H1 (cell line): ENCODE results near the gene SLC10A2. TPM values are rescaled to one million over a fixed set of nuclear protein-coding genes. Genes with fewer than 3 reads are reported as not detected.

ENCODE experiments used
- CTCF ChIA-PET: fragments of 300-600 bp; sonication (Branson Sonifier 250); formaldehyde crosslinking; loops from one replicate; lab custom pipeline; 2021; ENCODE audit not compliant: partially characterized antibody; lab: Charles Lee
- POLR2A ChIA-PET: fragments of 300-600 bp; sonication (Branson Sonifier 250); formaldehyde crosslinking; loops from one replicate; lab custom pipeline; 2021; ENCODE audit warnings: inconsistent platforms; ENCODE audit not compliant: partially characterized antibody; lab: Charles Lee
- DNase-seq, 2 experiments: peaks; one replicate each; pipeline versions ENCODE4 v3.0.0 to v3.0.0-alpha.2; 2010 to 2022; ENCODE audit warnings: low spot score in 2 of 2, low read depth in 1 of 2, mixed read lengths in 1 of 2
- FAIRE-seq: peaks from 2 replicates; lab custom pipeline; 2011; peaks lifted over from hg19 to GRCh38; lab: Jason Lieb, UNC
- H2AFZ ChIP-seq: 2 replicates; pipeline ENCODE4 v1.8.1; 2012; ENCODE audit warnings: low read length, inconsistent platforms
- H2AK5ac ChIP-seq: 2 replicates; pipeline ENCODE4 v1.6.1; 2013; ENCODE audit warnings: low read depth, low read length
- H2BK120ac ChIP-seq: replicated peaks from 2 replicates; pipeline ENCODE3; 2013; ENCODE audit warnings: low read depth, low read length, inconsistent platforms
- H2BK12ac ChIP-seq: 2 replicates; pipeline ENCODE4 v1.6.1; 2013; ENCODE audit warnings: low read depth, low read length
- H2BK15ac ChIP-seq: 2 replicates; pipeline ENCODE4 v1.6.1; 2013; ENCODE audit warnings: low read length
- H2BK20ac ChIP-seq: 2 replicates; pipeline ENCODE4 v1.6.1; 2013; ENCODE audit warnings: low read length
- H2BK5ac ChIP-seq: 2 replicates; pipeline ENCODE4 v1.6.1; 2013; ENCODE audit warnings: low read depth, low read length
- H3K14ac ChIP-seq: 2 replicates; pipeline ENCODE4 v1.6.1; 2013; ENCODE audit warnings: inconsistent platforms; ENCODE audit not compliant: insufficient read length
- H3K18ac ChIP-seq: 2 replicates; pipeline ENCODE4 v1.6.1; 2013; ENCODE audit warnings: low read length; ENCODE audit errors: extremely low read depth
- H3K23ac ChIP-seq: 2 replicates; pipeline ENCODE4 v1.6.1; 2013; ENCODE audit warnings: inconsistent platforms; ENCODE audit not compliant: insufficient read length
- H3K23me2 ChIP-seq: 2 replicates; pipeline ENCODE4 v1.6.1; 2013; ENCODE audit warnings: low read depth, low read length
- H3K27ac ChIP-seq: 2 replicates; pipeline ENCODE4 v1.6.1; 2011; ENCODE audit warnings: low read depth, low read length, inconsistent platforms
- H3K27me3 ChIP-seq, 4 experiments: replicated peaks in 1 of 4; 1 replicate in 1 of 4; 2 replicates in 3 of 4; pipeline versions ENCODE4 v1.6.1 to v1.8.1; 2011 to 2013; ENCODE audit warnings: low read length in 3 of 4, mild to moderate bottlenecking in 3 of 4, inconsistent platforms in 2 of 4, mixed read lengths in 2 of 4, moderate library complexity in 1 of 4; ENCODE audit not compliant: control insufficient read depth in 3 of 4, insufficient read depth in 3 of 4; ENCODE audit errors: extremely low read depth in 1 of 4
- H3K36me3 ChIP-seq, 4 experiments: 2 replicates each; pipeline versions ENCODE4 v1.6.1 to v1.8.1; 2011 to 2013; ENCODE audit warnings: mild to moderate bottlenecking in 4 of 4, low read length in 3 of 4, moderate library complexity in 2 of 4, control low read depth in 1 of 4, inconsistent platforms in 1 of 4; ENCODE audit not compliant: insufficient read depth in 4 of 4, control insufficient read depth in 2 of 4
- H3K4ac ChIP-seq: replicated peaks from 2 replicates; pipeline ENCODE3; 2013; ENCODE audit warnings: low read length, low read depth, mixed read lengths, inconsistent platforms; ENCODE audit not compliant: insufficient read length
- H3K4me1 ChIP-seq, 4 experiments: replicated peaks in 1 of 4; 1 replicate in 1 of 4; 2 replicates in 3 of 4; pipeline versions ENCODE4 v1.6.1 to v1.8.1; 2011 to 2013; ENCODE audit warnings: low read length in 3 of 4, inconsistent platforms in 2 of 4, mixed read lengths in 1 of 4; ENCODE audit not compliant: insufficient read depth in 4 of 4, control insufficient read depth in 3 of 4
- H3K4me2 ChIP-seq, 2 experiments: 2 replicates each; pipeline versions ENCODE4 v1.6.1 to v1.8.1; 2011 to 2013; ENCODE audit warnings: low read depth in 2 of 2, low read length in 2 of 2, control low read depth in 1 of 2, inconsistent platforms in 1 of 2, mild to moderate bottlenecking in 1 of 2; ENCODE audit not compliant: insufficient read depth in 1 of 2
- H3K4me3 ChIP-seq, 4 experiments: fragments of 200-600, 300-600 bp in 1 of 4; sonication (generic), shearing (Covaris generic), sonication (Bioruptor Twin) in 1 of 4; 2 replicates each; pipeline versions ENCODE4 v1.5.1 to v1.8.1; 2011 to 2016; ENCODE audit warnings: low read length in 4 of 4, low read depth in 3 of 4, control low read depth in 2 of 4, inconsistent platforms in 2 of 4, mild to moderate bottlenecking in 2 of 4, mixed read lengths in 1 of 4, moderate library complexity in 1 of 4; ENCODE audit not compliant: insufficient read depth in 2 of 4; ENCODE audit errors: extremely low read depth in 1 of 4
- H3K56ac ChIP-seq: replicated peaks from 2 replicates; pipeline ENCODE3; 2013; ENCODE audit warnings: low read depth, mild to moderate bottlenecking, mixed read lengths, low read length, inconsistent platforms; ENCODE audit not compliant: insufficient read length
- H3K79me1 ChIP-seq: 2 replicates; pipeline ENCODE4 v1.6.1; 2013; ENCODE audit warnings: low read depth, low read length, control low read depth
- H3K79me2 ChIP-seq, 2 experiments: 2 replicates each; pipeline versions ENCODE4 v1.6.1 to v1.8.1; 2012 to 2013; ENCODE audit warnings: low read length in 2 of 2, mild to moderate bottlenecking in 2 of 2, inconsistent platforms in 1 of 2; ENCODE audit not compliant: insufficient read depth in 2 of 2, control insufficient read depth in 1 of 2
- H3K9ac ChIP-seq, 4 experiments: replicated peaks in 1 of 4; 1 replicate in 1 of 4; 2 replicates in 3 of 4; pipeline versions ENCODE4 v1.6.1 to v1.8.1; 2011 to 2013; ENCODE audit warnings: low read depth in 3 of 4, low read length in 3 of 4, control low read depth in 2 of 4, mild to moderate bottlenecking in 2 of 4, moderate library complexity in 2 of 4, inconsistent platforms in 1 of 4; ENCODE audit errors: extremely low read depth in 1 of 4
- H3K9me3 ChIP-seq, 2 experiments: 2 replicates each; pipeline versions ENCODE4 v1.6.1 to v1.8.1; 2012 to 2013; ENCODE audit warnings: mild to moderate bottlenecking in 2 of 2, moderate library complexity in 2 of 2, control low read depth in 1 of 2, inconsistent platforms in 1 of 2, low read depth in 1 of 2, low read length in 1 of 2, mixed read lengths in 1 of 2; ENCODE audit not compliant: insufficient read depth in 2 of 2
- H4K20me1 ChIP-seq, 2 experiments: replicated peaks in 1 of 2; 2 replicates each; pipeline versions ENCODE3 to v1.8.1; 2011 to 2013; ENCODE audit warnings: inconsistent platforms in 2 of 2, low read length in 2 of 2, mild to moderate bottlenecking in 1 of 2; ENCODE audit not compliant: insufficient read depth in 2 of 2, control insufficient read depth in 1 of 2
- H4K5ac ChIP-seq: 2 replicates; pipeline ENCODE4 v1.6.1; 2013; ENCODE audit warnings: low read length, low read depth, mixed read lengths, inconsistent platforms; ENCODE audit not compliant: insufficient read length
- H4K8ac ChIP-seq: 2 replicates; pipeline ENCODE4 v1.8.0; 2013; ENCODE audit warnings: mild to moderate bottlenecking, moderate library complexity, low read length, inconsistent platforms; ENCODE audit not compliant: insufficient read depth; ENCODE audit errors: extremely low read depth
- H4K91ac ChIP-seq: replicated peaks from 2 replicates; pipeline ENCODE3; 2013; ENCODE audit warnings: low read length, mixed read lengths, inconsistent platforms; ENCODE audit not compliant: insufficient read length
- BCL11A ChIP-seq, 2 experiments: IDR thresholded peaks; one replicate each; pipeline ENCODE4 v1.6.1; 2011; ENCODE audit warnings: low read depth in 2 of 2, low read length in 2 of 2, mild to moderate bottlenecking in 2 of 2
- CBX5 ChIP-seq: fragments of 300-800, 300-1000 bp; sonication (generic); IDR thresholded peaks from 2 replicates; pipeline ENCODE4 v1.7.1; 2016; ENCODE audit warnings: antibody characterized with exemption, low read length, low read depth
- CEBPB ChIP-seq: IDR thresholded peaks from 2 replicates; pipeline ENCODE4 v1.6.1; 2012; ENCODE audit warnings: low read depth, low read length
- CHD1 ChIP-seq: IDR thresholded peaks from 2 replicates; pipeline ENCODE4 v1.6.1; 2012; ENCODE audit warnings: low read depth, low read length, improper control_type of control experiment
- GTF2F1 ChIP-seq: IDR thresholded peaks from 2 replicates; pipeline ENCODE4 v1.6.1; 2012; ENCODE audit warnings: low read depth, low read length, improper control_type of control experiment, borderline replicate concordance
- HDAC6 ChIP-seq: IDR thresholded peaks from one replicate; pipeline ENCODE4 v1.7.1; 2012; ENCODE audit warnings: low read depth, mild to moderate bottlenecking, inconsistent platforms, low read length, moderate library complexity
- JUN ChIP-seq: IDR thresholded peaks from 2 replicates; pipeline ENCODE4 v1.6.1; 2011; ENCODE audit warnings: low read depth, mild to moderate bottlenecking, improper control_type of control experiment, low read length
- MAFK ChIP-seq: IDR thresholded peaks from 2 replicates; pipeline ENCODE4 v1.6.1; 2012; ENCODE audit warnings: low read depth, mild to moderate bottlenecking, improper control_type of control experiment, low read length
- NRF1 ChIP-seq: IDR thresholded peaks from 2 replicates; pipeline ENCODE4 v1.6.1; 2011; ENCODE audit warnings: mild to moderate bottlenecking, low read depth, low read length, improper control_type of control experiment
- PHF8 ChIP-seq: fragments of 200-600 bp; sonication (generic); conservative IDR thresholded peaks from 2 replicates; pipeline ENCODE4 v1.7.1; 2012; ENCODE audit warnings: low read depth, mild to moderate bottlenecking, inconsistent platforms, low read length, moderate library complexity
- RBBP5 ChIP-seq: IDR thresholded peaks from 2 replicates; pipeline ENCODE4 v1.7.1; 2012; ENCODE audit warnings: low read depth, mild to moderate bottlenecking, inconsistent platforms, low read length, moderate library complexity, borderline replicate concordance
- SIX5 ChIP-seq: IDR thresholded peaks from 2 replicates; pipeline ENCODE4 v1.6.1; 2011; ENCODE audit warnings: mild to moderate bottlenecking, low read depth, low read length
- SP2 ChIP-seq: IDR thresholded peaks from 2 replicates; pipeline ENCODE4 v1.6.1; 2012; ENCODE audit warnings: mild to moderate bottlenecking, low read length, inconsistent platforms
- TAF7 ChIP-seq: optimal IDR thresholded peaks from 2 replicates; pipeline ENCODE3; 2011; ENCODE audit warnings: low read depth, mild to moderate bottlenecking, inconsistent platforms, low read length, moderate library complexity, borderline replicate concordance
- YY1 ChIP-seq: IDR thresholded peaks from 2 replicates; pipeline ENCODE4 v1.6.1; 2011; ENCODE audit warnings: low read depth, mild to moderate bottlenecking, low read length
- WGBS, 2 experiments: shearing (Covaris generic) in 1 of 2; methylation state at CpG; one replicate each; pipeline versions ENCODE4 v1.1.6 to v1.1.7; 2013 to 2015; ENCODE audit warnings: low lambda C conversion rate in 2 of 2, mixed read lengths in 2 of 2, inconsistent platforms in 1 of 2, low coverage in 1 of 2, missing lambda C conversion rate in 1 of 2; ENCODE audit not compliant: insufficient replicate concordance in 2 of 2, insufficient coverage in 1 of 2, insufficient read length in 1 of 2; ENCODE audit errors: extremely low coverage in 1 of 2, missing lambda C conversion rate in 1 of 2; 5-methylcytosine and 5-hydroxymethylcytosine counted together
- polyA plus RNA-seq, 7 experiments: library from polyadenylated mRNA; depleted of rRNA in 3 of 7; stranded (reverse) in 5 of 7; unstranded in 2 of 7; fragments of >200 nt in 5 of 7; fragments of 200-250 nt in 2 of 7; gene quantifications; 1 replicate in 5 of 7; 2 replicates in 1 of 7; 4 replicates in 1 of 7; pipeline versions ENCODE4 v1.2.1 to v1.2.3, GENCODE V29; 2011 to 2013; ENCODE audit warnings: missing spikeins in 2 of 7, mixed read lengths in 2 of 7
- total RNA-seq: library from RNA; stranded (reverse); fragmentation: NEBNext Ultra II Directional; extraction: Animal tissue kit (Norgen Biotek cat#: 25700); gene quantifications from 2 replicates; pipeline ENCODE4 v1.2.1, GENCODE V29; 2021
- TF ChIP-seq, protein P1 (sequence below): IDR thresholded peaks from 2 replicates; pipeline ENCODE4 v1.6.1; 2011; ENCODE audit warnings: low read depth, mild to moderate bottlenecking, low read length; ENCODE audit not compliant: insufficient read depth

The SLC10A2 gene
- total and polyA plus RNA-seq, 2 of the 8 experiments (the other 6 are each of a cell fraction or from before 2014, with no cell fraction given) = not detected

DNA sequence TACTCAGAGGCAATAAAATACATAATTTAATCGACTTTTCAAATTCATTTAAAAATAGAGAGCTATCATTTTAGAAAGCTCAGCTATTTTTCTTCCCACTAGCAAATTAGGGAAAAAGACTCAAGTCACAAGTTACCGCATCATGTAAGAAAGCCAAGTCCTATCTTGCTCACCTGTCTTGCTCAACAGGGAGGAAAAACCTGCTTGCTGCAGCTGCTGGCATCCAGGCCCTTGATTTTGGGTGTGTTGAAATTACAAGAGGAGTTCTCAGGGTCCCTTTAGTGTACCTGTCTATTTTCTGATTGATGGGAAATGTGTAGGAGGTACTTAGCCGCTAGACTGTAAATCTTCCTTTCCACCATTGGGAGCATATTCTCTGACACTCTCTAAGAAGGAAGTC lies 22.2 kb downstream of the SLC10A2 start:
- Histone ChIP-seq H2AK5ac (no peak overlapping the region), H3K79me2 (no peaks in the 10 kb centered on the region), H2BK12ac (no peak overlapping the region), H2AFZ (no peak overlapping the region), H2BK15ac (no peak overlapping the region), H2BK20ac (no peak overlapping the region), H3K4ac (no peak overlapping the region), H3K23me2 (no peaks in the 10 kb centered on the region), H2BK5ac (no peak overlapping the region), H3K4me1 (no peaks in the 10 kb centered on the region), H3K27me3 (no peaks in the 10 kb centered on the region), H3K36me3 (no peaks in the 10 kb centered on the region), H3K4me3 (no peak overlapping the region), H2BK120ac (no peak overlapping the region), H3K9ac (no peak overlapping the region), H4K20me1 (no peaks in the 10 kb centered on the region), H3K27ac (no peak overlapping the region), H4K5ac (no peak overlapping the region), H3K9me3 (no peaks in the 10 kb centered on the region), H3K4me2 (no peak overlapping the region), H3K23ac (no peak overlapping the region), H4K91ac (no peak overlapping the region), H3K14ac (no peak overlapping the region), H3K79me1 (no peaks in the 10 kb centered on the region), H4K8ac (no peak overlapping the region), H3K56ac (no peak overlapping the region), H3K18ac (no peak overlapping the region)
- POLR2A ChIA-PET = no interaction called here
- CTCF ChIA-PET = interaction anchor here (3.0 kb wide), 1 partner anchor 11 kb away, joined by 12 read pairs; no protein-coding TSS in a partner anchor
- WGBS, 2 experiments = 85% methylated on average over 3 of the region's 3 CpGs; no CpG with 5 or more reads in 1 of the 2 experiments
- DNase-seq (no peak), FAIRE-seq (no peak)
- no peak for TF ChIP-seq SIX5
- TF ChIP-seq JUN = no peak
- TF ChIP-seq TAF7 = no peak
- TF ChIP-seq YY1 = no peak
- TF ChIP-seq MAFK = no peak
- TF ChIP-seq SP2 = no peak
- TF ChIP-seq BCL11A (IDR thresholded peaks at IDR 0.05; ENCODE audit: low read depth in 2 of 2, low read length in 2 of 2) = no peak
- TF ChIP-seq CBX5 = no peak
- no peak for TF ChIP-seq RBBP5
- TF ChIP-seq, protein P1, sequence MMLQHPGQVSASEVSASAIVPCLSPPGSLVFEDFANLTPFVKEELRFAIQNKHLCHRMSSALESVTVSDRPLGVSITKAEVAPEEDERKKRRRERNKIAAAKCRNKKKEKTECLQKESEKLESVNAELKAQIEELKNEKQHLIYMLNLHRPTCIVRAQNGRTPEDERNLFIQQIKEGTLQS = no peak
- TF ChIP-seq HDAC6 = no peak
- TF ChIP-seq CEBPB = no peak
- no peak for TF ChIP-seq NRF1
- TF ChIP-seq PHF8 = no peak
- TF ChIP-seq GTF2F1 = no peak
- no peak for TF ChIP-seq CHD1
